Activated T-helper 1 cell treated with anti-CD3 and anti-CD28 coated beads, Interleukin-12 subunit alpha, Interleukin-12 subunit beta, Interleukin-2, Interleukin-4 antibody, amounts not matched to agents 30 ng/mL and 10 ng/mL and 1 ng/mL, durations not matched to agents 14 hours and 24 hours and 36 hours (primary cell): ENCODE results near the gene MDFIC. TPM values are rescaled to one million over a fixed set of nuclear protein-coding genes. Genes with fewer than 3 reads are reported as not detected.

Source experiments
- DNase-seq: peaks from one replicate; pipeline ENCODE4 v3.0.0; 2021; ENCODE audit warnings: low spot score
- H3K27ac Mint-ChIP-seq: one replicate; pipeline ENCODE4 v1.8.0; 2021; ENCODE audit warnings: mild to moderate bottlenecking, mixed read lengths
- H3K27me3 Mint-ChIP-seq: one replicate; pipeline ENCODE4 v1.8.0; 2022; ENCODE audit warnings: mild to moderate bottlenecking, moderate library complexity, mixed read lengths; ENCODE audit not compliant: insufficient read depth
- H3K36me3 Mint-ChIP-seq: one replicate; pipeline ENCODE4 v1.8.0; 2021; ENCODE audit warnings: low read depth, mixed read lengths
- H3K4me1 Mint-ChIP-seq: one replicate; pipeline ENCODE4 v1.8.0; 2021; ENCODE audit warnings: low read depth, mixed read lengths
- H3K4me3 Mint-ChIP-seq: one replicate; pipeline ENCODE4 v1.8.0; 2021; ENCODE audit warnings: mild to moderate bottlenecking, moderate library complexity, mixed read lengths
- H3K9me3 Mint-ChIP-seq: one replicate; pipeline ENCODE4 v1.8.0; 2021; ENCODE audit warnings: mixed read lengths
- intact Hi-C: fragments of 100-400 bp; cut with micrococcal nuclease; formaldehyde crosslinking; loops from one replicate; pipeline ENCODE4 v1.15.1; 2024
- total RNA-seq: library from RNA; stranded (reverse); gene quantifications from 2 replicates; pipeline ENCODE4 v1.2.3, GENCODE V29; 2022

The MDFIC gene
- total RNA-seq, 1 donor from 2014 or later = 114 TPM

- Mint-ChIP-seq H3K4me1 (peaks cover 15% of the 10 kb centered on the region), H3K36me3 (peaks cover 2% of the 10 kb centered on the region), H3K4me3 (no peak overlapping the region), H3K27ac (no peak overlapping the region), H3K27me3 (no peaks in the 10 kb centered on the region), H3K9me3 (no peaks in the 10 kb centered on the region)
- intact Hi-C loops = no loop called here
- no peak for DNase-seq
Observed at GRCh38 chr7:115040495-115040894, 118.6 kb downstream of the MDFIC start.

GRCh38 chr7:115042596-115042995, 120.7 kb downstream of the MDFIC start:
- intact Hi-C loops = no loop called here
- H3K27ac Mint-ChIP-seq = no peak overlapping the region
- DNase-seq = no peak
- H3K27me3 Mint-ChIP-seq = peaks cover 2% of the 10 kb centered on the region
- H3K36me3 Mint-ChIP-seq = peaks cover 1% of the 10 kb centered on the region
- peaks cover 5% of the 10 kb centered on the region for H3K4me1 Mint-ChIP-seq
- no peak overlapping the region for H3K4me3 Mint-ChIP-seq
- no peaks in the 10 kb centered on the region for H3K9me3 Mint-ChIP-seq

- H3K27me3 Mint-ChIP-seq = peaks cover 2% of the 10 kb centered on the region
- H3K4me1 Mint-ChIP-seq = no peaks in the 10 kb centered on the region
- no peaks in the 10 kb centered on the region for H3K9me3 Mint-ChIP-seq
- H3K36me3 Mint-ChIP-seq = peaks cover 1% of the 10 kb centered on the region
- DNase-seq = no peak
- no peak overlapping the region for H3K4me3 Mint-ChIP-seq
- intact Hi-C loops = no loop called here
- no peak overlapping the region for H3K27ac Mint-ChIP-seq
Observed at GRCh38 chr7:115043605-115044004, 121.7 kb downstream of the MDFIC start.

GRCh38 chr7:115044224-115044623, 122.3 kb downstream of the MDFIC start:
- H3K9me3 Mint-ChIP-seq = no peaks in the 10 kb centered on the region
- no peaks in the 10 kb centered on the region for H3K4me1 Mint-ChIP-seq
- DNase-seq = no peak
- no peak overlapping the region for H3K4me3 Mint-ChIP-seq
- H3K36me3 Mint-ChIP-seq = peaks cover 1% of the 10 kb centered on the region
- intact Hi-C loops = no loop called here
- peaks cover 2% of the 10 kb centered on the region for H3K27me3 Mint-ChIP-seq
- H3K27ac Mint-ChIP-seq = no peak overlapping the region

- Mint-ChIP-seq H3K27ac (no peak overlapping the region), H3K27me3 (peaks cover 5% of the 10 kb centered on the region), H3K36me3 (peaks cover 1% of the 10 kb centered on the region), H3K9me3 (no peaks in the 10 kb centered on the region), H3K4me1 (no peaks in the 10 kb centered on the region), H3K4me3 (no peak overlapping the region)
- DNase-seq = no peak
- intact Hi-C loops = no loop called here
Observed at GRCh38 chr7:115047958-115048720, 126.2 kb downstream of the MDFIC start.

- peaks cover 3% of the 10 kb centered on the region for H3K9me3 Mint-ChIP-seq
Observed at GRCh38 chr7:115052706-115053105, 130.8 kb downstream of the MDFIC start.

GRCh38 chr7:115054478-115055065, 132.7 kb downstream of the MDFIC start:
- Mint-ChIP-seq H3K27ac (no peak overlapping the region), H3K27me3 (peaks cover 10% of the 10 kb centered on the region), H3K9me3 (peaks cover 3% of the 10 kb centered on the region), H3K36me3 (peaks cover 4% of the 10 kb centered on the region), H3K4me1 (no peaks in the 10 kb centered on the region), H3K4me3 (no peak overlapping the region)
- intact Hi-C loops = no loop called here
- DNase-seq = no peak

More at GRCh38 chr7:115052706-115053105, 130.8 kb downstream of the MDFIC start:
- peaks cover 3% of the 10 kb centered on the region for H3K36me3 Mint-ChIP-seq
- H3K4me1 Mint-ChIP-seq = no peaks in the 10 kb centered on the region
- H3K27me3 Mint-ChIP-seq = peaks cover 10% of the 10 kb centered on the region
- no peak for DNase-seq
- intact Hi-C loops = no loop called here
- no peak overlapping the region for H3K4me3 Mint-ChIP-seq
- no peak overlapping the region for H3K27ac Mint-ChIP-seq

GRCh38 chr7:115056019-115056418, 134.1 kb downstream of the MDFIC start:
- no peak for DNase-seq
- Mint-ChIP-seq H3K9me3 (peaks cover 3% of the 10 kb centered on the region), H3K27ac (no peak overlapping the region), H3K4me3 (no peak overlapping the region), H3K27me3 (peaks cover 8% of the 10 kb centered on the region), H3K4me1 (no peaks in the 10 kb centered on the region), H3K36me3 (peaks cover 4% of the 10 kb centered on the region)
- intact Hi-C loops = no loop called here

GRCh38 chr7:115058726-115059125, 136.8 kb downstream of the MDFIC start:
- H3K4me1 Mint-ChIP-seq = no peaks in the 10 kb centered on the region
- DNase-seq = no peak
- H3K27me3 Mint-ChIP-seq = peaks cover 6% of the 10 kb centered on the region
- H3K9me3 Mint-ChIP-seq = peaks cover 3% of the 10 kb centered on the region
- H3K27ac Mint-ChIP-seq = no peak overlapping the region
- intact Hi-C loops = no loop called here
- no peak overlapping the region for H3K4me3 Mint-ChIP-seq
- peaks cover 4% of the 10 kb centered on the region for H3K36me3 Mint-ChIP-seq

GRCh38 chr7:115059321-115059720, 137.4 kb downstream of the MDFIC start:
- DNase-seq = no peak
- Mint-ChIP-seq H3K36me3 (peaks cover 4% of the 10 kb centered on the region), H3K4me3 (no peak overlapping the region), H3K27me3 (peaks cover 6% of the 10 kb centered on the region), H3K4me1 (no peaks in the 10 kb centered on the region), H3K27ac (no peak overlapping the region), H3K9me3 (peaks cover 3% of the 10 kb centered on the region)
- intact Hi-C loops = no loop called here

- DNase-seq = no peak
- H3K27ac Mint-ChIP-seq = no peak overlapping the region
- no peaks in the 10 kb centered on the region for H3K4me1 Mint-ChIP-seq
- H3K4me3 Mint-ChIP-seq = no peak overlapping the region
- peaks cover 2% of the 10 kb centered on the region for H3K36me3 Mint-ChIP-seq
- peaks cover 5% of the 10 kb centered on the region for H3K27me3 Mint-ChIP-seq
- intact Hi-C loops = no loop called here
- no peaks in the 10 kb centered on the region for H3K9me3 Mint-ChIP-seq
Observed at GRCh38 chr7:115060095-115060870, 138.4 kb downstream of the MDFIC start.

GRCh38 chr7:115066050-115066449, 144.2 kb downstream of the MDFIC start:
- H3K27ac Mint-ChIP-seq = no peak overlapping the region
- H3K36me3 Mint-ChIP-seq = no peaks in the 10 kb centered on the region
- no peak overlapping the region for H3K4me3 Mint-ChIP-seq
- no peaks in the 10 kb centered on the region for H3K9me3 Mint-ChIP-seq
- H3K27me3 Mint-ChIP-seq = peaks cover 2% of the 10 kb centered on the region
- intact Hi-C loops = no loop called here
- DNase-seq = no peak
- H3K4me1 Mint-ChIP-seq = peaks cover 5% of the 10 kb centered on the region

- H3K36me3 Mint-ChIP-seq = no peaks in the 10 kb centered on the region
- H3K9me3 Mint-ChIP-seq = no peaks in the 10 kb centered on the region
- peaks cover 2% of the 10 kb centered on the region for H3K27me3 Mint-ChIP-seq
- DNase-seq = no peak
- H3K4me1 Mint-ChIP-seq = peaks cover 5% of the 10 kb centered on the region
- no peak overlapping the region for H3K4me3 Mint-ChIP-seq
- H3K27ac Mint-ChIP-seq = no peak overlapping the region
- intact Hi-C loops = no loop called here
Observed at GRCh38 chr7:115066634-115067033, 144.7 kb downstream of the MDFIC start.
